Peyer's patch (tissue), 4 donors: Measurements from ENCODE around the gene SAP30.

Source experiments
- POLR2A ChIP-seq, 2 donors: fragments of 450-650 bp; IDR thresholded peaks; one replicate each; pipeline ENCODE4 v1.5.1; 2017; ENCODE audit warnings: antibody characterized with exemption in 2 of 2, mild to moderate bottlenecking in 2 of 2, moderate library complexity in 2 of 2
- TF ChIP-seq, protein P1 (sequence below), 6 experiments: fragments of 450-650 bp in 4 of 6; fragments of 200-600 bp in 2 of 6; sonication (generic) in 1 of 6; IDR thresholded peaks; one replicate each; pipeline ENCODE4 v1.5.1; 2017 to 2019; ENCODE audit warnings: antibody characterized with exemption in 6 of 6, mild to moderate bottlenecking in 3 of 6, moderate library complexity in 1 of 6

DNA sequence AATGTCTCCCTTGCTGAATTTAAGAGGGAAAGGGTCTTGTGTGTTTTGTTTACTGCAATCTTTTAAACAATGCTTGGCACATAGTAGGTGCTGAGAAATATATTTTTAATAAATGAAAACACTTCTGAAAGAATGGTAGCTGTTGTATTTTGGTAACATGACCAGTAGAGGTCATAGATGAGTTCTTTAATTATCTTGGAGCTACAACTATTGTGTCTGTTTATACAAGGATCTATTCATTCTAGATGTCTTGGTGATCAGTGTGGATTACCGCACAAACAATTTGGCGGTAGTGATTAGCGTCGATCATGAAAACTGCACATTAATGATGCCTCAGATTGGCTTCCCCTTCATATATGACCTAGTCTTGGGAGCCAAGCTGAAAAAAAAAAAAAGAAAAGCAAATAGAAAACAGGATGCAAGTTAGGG, 49.6 kb downstream of the SAP30 start:
- TF ChIP-seq, protein P1, sequence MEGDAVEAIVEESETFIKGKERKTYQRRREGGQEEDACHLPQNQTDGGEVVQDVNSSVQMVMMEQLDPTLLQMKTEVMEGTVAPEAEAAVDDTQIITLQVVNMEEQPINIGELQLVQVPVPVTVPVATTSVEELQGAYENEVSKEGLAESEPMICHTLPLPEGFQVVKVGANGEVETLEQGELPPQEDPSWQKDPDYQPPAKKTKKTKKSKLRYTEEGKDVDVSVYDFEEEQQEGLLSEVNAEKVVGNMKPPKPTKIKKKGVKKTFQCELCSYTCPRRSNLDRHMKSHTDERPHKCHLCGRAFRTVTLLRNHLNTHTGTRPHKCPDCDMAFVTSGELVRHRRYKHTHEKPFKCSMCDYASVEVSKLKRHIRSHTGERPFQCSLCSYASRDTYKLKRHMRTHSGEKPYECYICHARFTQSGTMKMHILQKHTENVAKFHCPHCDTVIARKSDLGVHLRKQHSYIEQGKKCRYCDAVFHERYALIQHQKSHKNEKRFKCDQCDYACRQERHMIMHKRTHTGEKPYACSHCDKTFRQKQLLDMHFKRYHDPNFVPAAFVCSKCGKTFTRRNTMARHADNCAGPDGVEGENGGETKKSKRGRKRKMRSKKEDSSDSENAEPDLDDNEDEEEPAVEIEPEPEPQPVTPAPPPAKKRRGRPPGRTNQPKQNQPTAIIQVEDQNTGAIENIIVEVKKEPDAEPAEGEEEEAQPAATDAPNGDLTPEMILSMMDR (IDR thresholded peaks at IDR 0.05): peak in 5 of 6 experiments; percentile 47 to 64 (median 55)
- no peak for TF ChIP-seq POLR2A (IDR thresholded peaks at IDR 0.05)
